Chondrocyte (in vitro differentiated cells): ENCODE data around the gene EYA2. TPM values are rescaled to one million over a fixed set of nuclear protein-coding genes. Genes with fewer than 3 reads are reported as not detected.

Experiments used
- DNase-seq: peaks from one replicate; pipeline ENCODE4 v3.0.0; 2021; ENCODE audit warnings: mixed read lengths, low spot score
- H3K27ac Mint-ChIP-seq: one replicate; pipeline ENCODE4 v1.8.0; 2021; ENCODE audit warnings: mild to moderate bottlenecking, moderate library complexity, mixed read lengths; ENCODE audit not compliant: unreplicated experiment
- H3K27me3 Mint-ChIP-seq: 2 replicates; pipeline ENCODE4 v1.8.0; 2021; ENCODE audit warnings: low read depth, mixed read lengths
- H3K36me3 Mint-ChIP-seq: 2 replicates; pipeline ENCODE4 v1.8.0; 2021; ENCODE audit warnings: low read depth, mixed read lengths
- H3K4me1 Mint-ChIP-seq: 2 replicates; pipeline ENCODE4 v1.8.0; 2021; ENCODE audit warnings: low read depth, mild to moderate bottlenecking, mixed read lengths
- H3K4me3 Mint-ChIP-seq: one replicate; pipeline ENCODE4 v1.8.0; 2021; ENCODE audit warnings: mild to moderate bottlenecking, moderate library complexity, mixed read lengths; ENCODE audit not compliant: unreplicated experiment
- H3K9me3 Mint-ChIP-seq: 2 replicates; pipeline ENCODE4 v1.8.0; 2021; ENCODE audit warnings: low read depth, mixed read lengths
- CTCF ChIP-seq: fragments of 200-600 bp; sonication (generic); IDR thresholded peaks from 2 replicates; pipeline ENCODE4 v1.5.0; 2021; ENCODE audit warnings: antibody characterized with exemption, mild to moderate bottlenecking, moderate library complexity
- microRNA-seq: library from miRNA; unstranded; fragments of <30 nt; microRNA quantifications from one replicate; pipeline ENCODE4 v1.2.0, GENCODE V29; 2020; ENCODE audit warnings: borderline number of aligned reads
- total RNA-seq: library from RNA; stranded (reverse); gene quantifications from 3 replicates; pipeline ENCODE4 v1.2.1, GENCODE V29; 2021

The EYA2 gene
- total RNA-seq, 1 donor from 2014 or later = 0.32 TPM

- Mint-ChIP-seq H3K36me3 (peaks cover 19% of the 10 kb centered on the region), H3K27ac (no peak overlapping the region), H3K4me1 (peaks cover 27% of the 10 kb centered on the region), H3K4me3 (no peak overlapping the region), H3K9me3 (no peaks in the 10 kb centered on the region), H3K27me3 (no peaks in the 10 kb centered on the region)
- TF ChIP-seq CTCF = no peak
- no peak for DNase-seq
These were observed 340.5 kb downstream of the EYA2 start for GRCh38 chr20:47235111-47235510.

DNA sequence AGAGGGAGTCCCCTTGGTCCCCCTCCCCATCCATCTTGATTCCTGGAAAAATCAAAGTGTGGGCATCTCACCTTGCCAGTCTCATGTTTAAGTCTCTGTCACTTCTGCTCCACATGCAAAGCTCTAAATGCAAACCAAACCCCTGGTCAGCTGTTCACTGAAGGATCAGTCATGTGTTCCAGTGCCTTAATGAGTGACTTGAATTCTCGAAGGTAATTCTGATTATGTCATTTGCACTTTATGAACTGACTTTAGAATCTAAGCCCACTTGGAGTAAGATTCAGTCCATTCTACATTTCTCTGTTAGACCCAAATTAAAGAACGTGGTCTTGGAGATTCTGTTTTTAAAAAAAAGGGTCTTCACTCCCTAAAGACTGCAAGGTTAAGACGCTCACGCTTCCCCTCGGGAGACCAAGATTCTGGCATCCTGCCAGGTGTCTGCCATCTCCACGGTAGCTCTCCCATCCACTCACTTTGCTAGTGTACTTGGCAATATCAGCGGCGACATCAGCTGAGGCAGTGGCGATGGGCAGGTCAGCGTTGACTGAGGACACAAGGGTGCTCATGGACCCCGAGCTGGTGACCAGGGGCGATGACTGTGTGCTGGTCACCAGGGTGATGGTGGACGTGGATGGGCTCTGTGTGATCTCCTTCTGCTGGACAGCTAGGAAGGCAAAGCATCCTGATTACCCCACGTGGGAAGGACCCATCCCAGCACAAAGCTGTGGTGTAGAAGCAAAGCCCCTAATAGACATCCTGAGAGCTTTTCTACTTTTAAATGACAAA lies 341.4 kb downstream of the EYA2 start:
- peaks cover 16% of the 10 kb centered on the region for H3K36me3 Mint-ChIP-seq
- no peaks in the 10 kb centered on the region for H3K9me3 Mint-ChIP-seq
- no peak overlapping the region for H3K4me3 Mint-ChIP-seq
- H3K27me3 Mint-ChIP-seq = no peaks in the 10 kb centered on the region
- DNase-seq = no peak
- no peak overlapping the region for H3K27ac Mint-ChIP-seq
- TF ChIP-seq CTCF = no peak
- H3K4me1 Mint-ChIP-seq = peaks cover 19% of the 10 kb centered on the region

DNA sequence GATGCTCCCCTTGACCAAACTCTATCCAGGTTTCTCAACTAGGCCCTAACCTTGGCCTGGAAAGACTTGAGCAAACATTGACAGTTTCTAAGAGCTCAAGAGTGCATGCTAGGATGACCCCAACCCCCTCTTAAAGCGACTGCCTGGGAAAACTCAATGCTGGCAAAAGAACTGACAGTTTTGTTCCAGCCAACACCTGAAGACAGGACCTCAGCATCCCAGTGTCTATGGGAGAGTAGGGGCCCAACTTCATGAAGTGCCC lies 341.9 kb downstream of the EYA2 start:
- Mint-ChIP-seq H3K27ac (no peak overlapping the region), H3K27me3 (no peaks in the 10 kb centered on the region), H3K4me1 (peaks cover 18% of the 10 kb centered on the region), H3K36me3 (peaks cover 16% of the 10 kb centered on the region), H3K4me3 (no peak overlapping the region), H3K9me3 (no peaks in the 10 kb centered on the region)
- DNase-seq = no peak
- TF ChIP-seq CTCF = no peak

- TF ChIP-seq CTCF = no peak
- peaks cover 17% of the 10 kb centered on the region for H3K4me1 Mint-ChIP-seq
- no peak overlapping the region for H3K27ac Mint-ChIP-seq
- no peaks in the 10 kb centered on the region for H3K9me3 Mint-ChIP-seq
- no peak overlapping the region for H3K4me3 Mint-ChIP-seq
- peaks cover 18% of the 10 kb centered on the region for H3K36me3 Mint-ChIP-seq
- DNase-seq = no peak
- no peaks in the 10 kb centered on the region for H3K27me3 Mint-ChIP-seq
These were observed 343.1 kb downstream of the EYA2 start for GRCh38 chr20:47237715-47238114.

Small RNAs within 50 kb of the gene (microRNA-seq; reads per million reads assigned to microRNA genes)
- not detected for gene MIR3616

Other genes starting within 250 kb of the EYA2 start
- 2.5 to 2.8 TPM (median 2.8 TPM) in 3 replicates for gene SLC13A3, start 243.4 kb upstream of the EYA2 start, total RNA-seq
- 12.0 to 13.3 TPM (median 12.1 TPM) in 3 replicates for gene TP53RK, start 205.4 kb upstream of the EYA2 start, total RNA-seq
- 39.6 to 43.5 TPM (median 40.2 TPM) in 3 replicates for gene SLC2A10, start 185.2 kb upstream of the EYA2 start, total RNA-seq